HEK293 (cell line): Measurements from ENCODE around the gene MAPK14.

Experiments
- CTCF ChIP-seq: fragments of 450-650 bp; formaldehyde crosslinking; IDR thresholded peaks from 2 replicates; pipeline ENCODE4 v1.5.1; 2016; ENCODE audit warnings: missing biosample characterization, missing genetic modification characterization
- KLF16 ChIP-seq: fragments of 450-650 bp; formaldehyde crosslinking; IDR thresholded peaks from 2 replicates; pipeline ENCODE4 v1.5.1; 2017; ENCODE audit warnings: missing biosample characterization, missing genetic modification characterization
- ZNF132 ChIP-seq: fragments of 450-650 bp; formaldehyde crosslinking; IDR thresholded peaks from 2 replicates; pipeline ENCODE4 v1.5.1; 2017; ENCODE audit warnings: missing biosample characterization, missing genetic modification characterization, borderline replicate concordance
- ZNF394 ChIP-seq: fragments of 450-650 bp; formaldehyde crosslinking; IDR thresholded peaks from 2 replicates; pipeline ENCODE4 v1.5.1; 2016; ENCODE audit warnings: missing biosample characterization, missing genetic modification characterization, mild to moderate bottlenecking, moderate library complexity, borderline replicate concordance

- TF ChIP-seq ZNF132 (tag by site-specific recombination) (no peak), CTCF (tag by site-specific recombination) (no peak), ZNF394 (tag by site-specific recombination) (no peak), KLF16 (tag by site-specific recombination) (no peak)
Observed at GRCh38 chr6:36034441-36034840, 6.8 kb downstream of the MAPK14 start.
